T1000 (cell line): ENCODE results near the gene KIF19.

Experiments
- DNase-seq: peaks from one replicate; lab custom pipeline; 2025; ENCODE audit warnings: mixed read lengths; lab: John Stamatoyannopoulos, UW

The KIF19 gene

DNA sequence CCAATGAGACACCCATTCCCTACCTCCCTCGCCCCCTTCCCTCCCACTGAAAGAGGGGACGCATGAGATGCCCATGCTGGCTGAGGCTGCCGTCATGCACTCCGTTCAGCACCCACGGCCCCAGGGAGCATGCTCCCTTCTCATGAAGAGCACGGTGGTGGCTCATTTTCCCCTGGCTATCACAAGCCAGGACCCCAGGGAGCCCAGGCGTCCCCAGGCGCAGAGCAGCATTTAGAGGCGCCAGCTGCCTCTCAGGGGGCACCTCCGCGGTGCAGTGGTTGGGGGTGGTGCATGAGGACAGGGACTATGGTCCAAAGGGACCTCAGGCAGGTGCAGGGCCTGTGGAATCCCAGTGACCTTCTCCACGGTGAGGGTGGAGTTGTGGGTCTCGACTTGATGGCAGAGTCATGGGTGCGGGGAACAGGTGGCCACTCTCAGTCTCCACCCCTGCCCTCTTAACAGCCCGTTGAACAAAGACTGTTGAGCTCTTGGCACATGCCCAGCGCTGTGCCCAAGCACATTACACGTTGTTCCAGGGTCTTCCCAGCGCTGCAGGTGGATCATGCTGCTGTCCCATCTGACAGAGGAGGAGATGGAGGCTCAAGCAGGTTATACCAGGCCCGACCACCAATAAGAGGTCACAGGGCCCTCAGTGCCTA is 13.6 kb downstream of the KIF19 start:
- DNase-seq = no peak

DNA sequence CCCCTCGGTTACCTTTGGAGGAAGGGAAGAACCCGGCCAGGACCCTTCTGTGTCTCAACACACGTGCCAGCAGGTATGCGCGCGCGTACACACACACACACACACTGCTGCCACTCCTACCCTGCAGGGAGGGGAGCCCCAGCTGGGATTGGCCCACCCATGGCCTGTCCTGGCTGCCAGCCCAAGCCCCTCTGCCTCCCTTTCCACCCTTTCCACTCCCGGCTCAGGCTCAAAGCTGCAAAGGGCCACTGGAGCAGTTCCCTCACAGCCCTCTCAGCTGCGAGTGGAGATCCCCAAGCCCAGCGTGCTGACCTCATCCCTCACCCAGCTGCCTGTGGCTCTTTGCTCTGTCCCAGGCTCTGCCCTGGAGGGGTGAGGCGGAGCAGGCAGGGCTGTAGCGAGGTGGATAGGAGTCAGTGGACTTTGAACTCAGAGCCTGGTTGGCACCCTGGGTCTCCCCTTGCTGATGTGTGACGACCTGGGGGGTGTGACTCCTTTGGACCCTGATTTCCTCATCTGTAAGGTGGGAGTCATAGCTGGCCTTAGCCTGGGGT is 14.5 kb downstream of the KIF19 start:
- DNase-seq = no peak

DNA sequence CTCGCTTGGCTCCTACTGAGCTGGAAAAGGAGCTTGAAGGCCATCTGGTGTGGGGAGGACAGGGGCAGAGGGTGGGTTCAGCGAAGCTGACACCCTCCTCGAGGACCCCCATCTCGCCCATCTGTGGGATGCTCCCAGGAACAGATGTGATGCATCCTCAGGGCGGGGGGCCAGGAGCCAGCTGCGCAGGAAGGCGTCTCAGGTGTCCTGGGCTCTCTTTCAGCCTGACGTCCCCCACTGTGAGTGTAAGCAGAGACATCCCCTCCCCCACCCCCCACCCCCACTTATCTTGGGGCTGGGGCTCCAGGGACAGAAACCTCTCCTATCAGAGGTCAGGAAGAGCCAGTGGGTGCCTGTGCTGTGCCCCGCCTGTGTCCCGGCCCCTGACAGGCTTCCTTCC is 16.2 kb downstream of the KIF19 start:
- DNase-seq = no peak

DNA sequence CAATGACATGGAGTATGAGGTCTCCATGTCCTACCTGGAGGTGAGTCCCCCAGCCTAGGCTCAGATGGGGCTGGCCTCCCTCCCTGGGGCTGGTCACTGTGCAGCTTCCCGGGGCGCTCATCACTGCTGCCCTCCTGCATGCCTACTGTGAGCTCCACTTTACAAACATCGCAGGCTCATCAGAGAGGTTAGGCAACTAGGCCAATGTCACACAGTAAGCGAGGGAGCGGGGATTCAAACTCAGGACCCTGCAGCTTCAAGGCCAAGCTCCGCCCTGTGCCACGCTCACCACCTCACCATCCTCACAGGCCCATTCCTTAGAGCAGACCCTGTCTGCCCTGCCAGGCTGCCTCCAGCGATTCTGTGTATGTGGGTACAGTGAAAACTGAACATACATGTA is 17.1 kb downstream of the KIF19 start:
- no peak for DNase-seq

- DNase-seq = no peak
Observed at GRCh38 chr17:74343526-74344284, 17.7 kb downstream of the KIF19 start.

DNA sequence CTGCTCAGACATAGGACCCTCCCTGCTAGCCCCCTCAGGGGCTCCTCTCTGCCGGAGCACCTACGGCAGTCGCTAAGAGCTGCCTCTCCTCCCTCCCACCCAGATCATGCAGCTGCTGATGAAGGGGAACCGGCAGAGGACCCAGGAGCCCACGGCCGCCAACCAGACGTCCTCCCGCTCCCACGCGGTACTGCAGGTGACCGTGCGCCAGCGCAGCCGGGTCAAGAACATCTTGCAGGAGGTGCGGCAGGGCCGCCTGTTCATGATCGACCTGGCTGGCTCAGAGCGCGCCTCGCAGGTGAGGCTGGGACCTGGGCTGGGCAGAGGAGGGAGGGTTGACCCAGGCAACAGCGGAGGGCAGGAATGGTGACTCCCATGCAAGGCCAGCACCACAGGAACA is 18.6 kb downstream of the KIF19 start:
- DNase-seq = no peak

DNA sequence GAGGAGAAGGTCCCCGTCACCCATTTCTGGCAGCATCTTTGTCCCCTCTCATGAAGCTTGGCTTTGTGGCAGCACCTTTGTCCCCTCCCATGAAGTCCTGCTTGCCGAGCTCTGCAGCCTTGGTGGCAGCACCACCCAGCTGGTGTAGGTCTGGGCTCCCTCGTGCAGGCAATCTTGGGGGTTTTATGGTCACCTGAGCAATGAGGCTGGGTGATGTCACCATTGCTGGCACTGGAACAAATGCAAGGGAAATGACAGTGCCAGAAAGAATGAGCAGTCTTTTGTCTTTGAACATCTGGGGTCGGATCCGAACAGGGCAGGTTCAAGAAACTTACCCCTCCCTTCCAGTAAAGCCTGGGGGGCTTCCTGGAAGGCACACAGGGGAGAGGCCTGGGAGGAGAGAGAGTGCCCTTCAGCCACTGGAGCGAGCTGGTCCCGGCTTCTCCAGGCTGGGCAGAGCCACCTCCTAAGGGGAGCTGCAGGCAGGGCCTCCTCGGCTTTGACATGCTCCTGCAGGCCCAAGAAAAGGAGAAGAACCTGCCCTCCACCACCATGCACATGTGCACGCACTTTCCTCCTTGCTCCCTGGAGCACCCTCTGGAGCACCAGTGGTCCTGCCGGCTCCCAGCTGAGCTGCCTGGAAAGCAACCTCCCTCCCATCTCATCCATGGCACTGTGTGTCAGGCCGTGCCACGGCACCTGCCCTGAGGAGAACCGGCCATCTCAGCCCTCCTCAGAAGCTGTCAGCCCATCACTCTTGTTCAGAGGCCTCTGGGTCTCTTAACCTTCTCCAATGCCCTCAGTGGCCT is 19.6 kb downstream of the KIF19 start:
- DNase-seq = no peak

GRCh38 chr17:74347646-74348045 is 21.6 kb downstream of the KIF19 start:
- no peak for DNase-seq

- no peak for DNase-seq
Observed at GRCh38 chr17:74349120-74349519, 23.1 kb downstream of the KIF19 start.

GRCh38 chr17:74350486-74350885 is 24.5 kb downstream of the KIF19 start:
- no peak for DNase-seq

GRCh38 chr17:74351552-74352210 is 25.7 kb downstream of the KIF19 start:
- DNase-seq = no peak

DNA sequence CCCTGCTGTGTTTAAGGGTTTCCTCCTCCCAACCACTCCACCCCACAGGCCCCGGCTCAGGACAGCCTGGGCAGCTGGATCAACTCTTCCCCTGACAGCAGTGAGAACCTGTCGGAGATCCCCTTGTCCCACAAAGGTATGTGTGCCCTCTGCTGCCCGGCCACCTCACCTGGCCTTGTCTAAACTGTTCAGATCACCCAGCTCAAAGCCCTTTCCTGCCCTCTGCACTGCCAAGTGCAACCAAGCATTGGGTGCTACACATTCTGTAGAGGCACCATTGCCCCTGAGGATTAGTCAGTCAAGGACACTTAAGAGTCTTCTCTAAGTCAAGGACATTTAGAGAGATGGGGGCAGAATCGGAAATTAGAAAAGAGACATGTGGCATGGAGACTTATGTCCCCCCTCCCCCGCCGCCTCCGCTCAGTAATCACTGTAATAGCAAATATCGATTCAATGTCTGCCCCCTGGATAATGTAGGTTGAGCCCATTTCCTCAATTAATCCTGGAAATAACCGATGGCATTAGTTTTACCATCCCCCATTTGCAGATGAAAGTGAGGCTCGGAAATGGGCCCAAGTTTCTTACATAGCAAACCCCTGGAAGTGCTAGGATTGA is 27.5 kb downstream of the KIF19 start:
- no peak for DNase-seq

DNA sequence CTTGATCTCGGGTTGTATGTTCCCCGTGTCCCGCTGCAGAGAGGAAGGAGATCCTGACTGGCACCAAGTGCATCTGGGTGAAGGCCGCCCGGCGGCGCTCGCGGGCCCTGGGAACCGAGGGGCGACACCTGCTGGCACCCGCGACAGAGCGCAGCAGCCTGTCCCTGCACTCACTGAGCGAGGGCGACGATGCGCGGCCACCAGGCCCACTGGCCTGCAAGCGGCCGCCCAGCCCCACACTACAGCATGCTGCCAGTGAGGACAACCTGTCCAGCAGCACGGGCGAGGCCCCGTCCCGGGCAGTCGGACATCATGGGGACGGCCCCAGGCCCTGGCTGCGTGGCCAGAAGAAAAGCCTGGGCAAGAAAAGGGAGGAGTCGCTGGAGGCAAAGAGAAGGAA is 28.1 kb downstream of the KIF19 start:
- DNase-seq = no peak

DNA sequence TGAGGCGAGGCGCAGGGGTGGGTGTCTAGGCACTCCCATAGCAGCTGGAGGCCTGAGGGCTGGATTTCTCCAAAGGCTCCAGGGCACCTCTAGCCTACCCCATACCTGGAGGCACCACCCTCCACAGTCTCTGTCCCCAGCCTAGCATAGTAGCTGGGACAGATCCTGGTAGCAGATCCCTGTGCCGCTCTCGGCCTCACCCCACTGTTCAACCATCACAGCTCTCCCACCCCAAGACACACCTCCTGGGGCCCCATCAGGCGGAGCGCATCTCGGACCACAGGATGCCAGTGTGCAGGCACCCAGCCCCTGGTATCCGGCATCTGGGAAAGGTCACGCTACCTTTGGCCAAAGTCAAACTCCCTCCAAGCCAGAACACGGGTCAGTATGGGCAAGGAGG is 28.5 kb downstream of the KIF19 start:
- DNase-seq = no peak

DNA sequence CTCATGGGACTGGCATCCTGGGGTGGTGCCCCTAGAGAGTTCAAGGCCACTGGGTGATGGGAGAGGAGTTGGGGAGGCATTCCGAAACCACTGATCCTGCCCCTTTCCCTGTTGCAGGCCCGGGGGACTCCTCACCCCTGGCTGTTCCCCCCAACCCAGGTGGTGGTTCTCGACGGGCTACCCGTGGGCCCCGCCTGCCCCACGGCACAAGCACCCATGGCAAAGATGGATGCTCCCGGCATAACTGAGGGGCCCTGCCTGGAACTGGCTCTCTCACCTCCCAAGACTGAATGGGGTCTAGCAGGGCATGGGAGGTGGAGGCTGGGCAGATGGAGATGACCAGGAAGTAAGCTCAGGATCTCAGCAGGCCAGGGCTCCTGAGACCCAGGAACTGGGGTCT is 29.0 kb downstream of the KIF19 start:
- no peak for DNase-seq

DNA sequence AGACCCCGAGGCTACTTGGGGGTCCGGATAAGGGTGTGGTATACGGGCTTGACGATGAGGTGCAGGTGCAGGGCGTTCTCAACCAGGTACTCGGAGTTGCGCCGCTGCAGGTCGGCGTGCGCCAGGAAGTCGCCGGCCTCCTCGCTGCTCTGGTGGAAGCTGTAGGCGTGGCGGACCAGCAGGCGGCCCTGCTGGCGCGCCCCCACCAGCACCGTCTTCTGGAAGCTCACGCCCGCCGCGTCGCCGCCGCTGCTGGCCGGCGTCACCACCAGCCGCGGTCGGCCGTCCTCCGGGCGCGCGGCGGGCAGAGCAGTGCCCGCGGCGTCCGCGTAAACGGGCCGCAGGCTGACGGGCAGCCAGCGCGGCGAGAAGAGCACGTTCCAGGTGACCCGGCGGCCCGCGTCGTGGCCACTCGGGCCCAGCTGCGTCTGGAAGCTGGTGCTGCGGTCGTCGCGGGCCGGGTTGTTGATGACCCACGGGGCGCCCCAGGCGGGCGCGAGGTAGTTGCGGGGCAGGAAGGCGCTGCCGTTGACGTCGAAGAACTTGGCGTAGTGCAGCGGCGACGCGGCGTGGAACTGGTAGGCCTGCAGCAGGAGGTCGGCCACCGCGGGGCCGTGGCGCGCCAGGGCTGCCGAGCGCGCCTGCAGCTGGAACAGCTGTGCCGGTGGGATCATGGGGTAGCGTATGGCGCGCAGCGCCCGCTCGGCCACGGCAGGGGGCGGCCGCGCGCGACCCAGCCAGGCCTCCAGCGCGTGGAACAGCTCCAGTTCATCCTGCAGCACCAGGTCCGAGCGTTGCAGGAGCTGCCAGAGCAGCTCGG is 30.8 kb downstream of the KIF19 start:
- DNase-seq = no peak

GRCh38 chr17:74357466-74357809 is 31.4 kb downstream of the KIF19 start:
- DNase-seq = no peak

DNA sequence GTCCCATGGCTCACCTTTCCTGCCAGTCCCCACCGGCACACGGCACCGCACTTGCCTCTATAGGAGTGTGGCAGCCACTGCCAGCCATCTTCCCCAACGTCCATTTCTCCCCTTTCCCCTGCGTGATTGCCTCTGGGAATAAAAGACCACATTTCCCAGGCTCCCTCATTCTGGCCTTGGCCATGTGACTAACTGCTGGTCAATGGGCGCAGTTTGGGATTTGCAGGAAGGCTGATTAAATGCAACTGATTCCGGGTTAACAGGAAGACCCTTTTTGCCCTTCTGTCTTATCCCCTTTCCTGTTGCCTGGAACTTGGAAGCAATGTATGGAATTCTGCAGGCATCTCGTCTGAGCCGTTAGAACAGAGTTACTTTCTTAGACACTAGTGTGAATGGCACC is 32.7 kb downstream of the KIF19 start:
- no peak for DNase-seq

GRCh38 chr17:74359916-74360315 is 33.9 kb downstream of the KIF19 start:
- no peak for DNase-seq

DNA sequence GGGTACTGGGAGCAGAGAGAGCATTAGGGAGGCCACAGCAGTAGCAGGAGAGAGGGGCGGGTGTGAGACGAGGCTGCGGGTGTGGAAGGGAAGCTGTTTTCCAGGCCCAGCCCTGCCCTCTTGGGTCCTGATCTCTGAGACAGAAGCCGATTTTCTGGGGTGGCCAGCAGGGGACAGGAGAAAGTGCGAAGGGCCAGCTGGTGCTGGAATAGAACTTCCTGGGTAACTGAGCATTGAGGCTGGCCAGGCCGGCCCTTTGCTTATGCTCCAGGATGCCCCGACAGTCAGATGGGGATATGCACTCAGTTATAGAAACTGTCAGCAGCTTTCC is 34.8 kb downstream of the KIF19 start:
- DNase-seq = no peak
